Activated CD8-positive, alpha-beta memory T cell treated with anti-CD3 and anti-CD28 coated beads, Interleukin-2, amount 50 U/mL, for 1 hour (primary cell): ENCODE data around the gene CLIC3.

ENCODE experiments used
- DNase-seq: peaks from one replicate; pipeline ENCODE4 v3.0.0-alpha.2; 2020; ENCODE audit errors: extremely low read depth

CLIC3 gene

DNA sequence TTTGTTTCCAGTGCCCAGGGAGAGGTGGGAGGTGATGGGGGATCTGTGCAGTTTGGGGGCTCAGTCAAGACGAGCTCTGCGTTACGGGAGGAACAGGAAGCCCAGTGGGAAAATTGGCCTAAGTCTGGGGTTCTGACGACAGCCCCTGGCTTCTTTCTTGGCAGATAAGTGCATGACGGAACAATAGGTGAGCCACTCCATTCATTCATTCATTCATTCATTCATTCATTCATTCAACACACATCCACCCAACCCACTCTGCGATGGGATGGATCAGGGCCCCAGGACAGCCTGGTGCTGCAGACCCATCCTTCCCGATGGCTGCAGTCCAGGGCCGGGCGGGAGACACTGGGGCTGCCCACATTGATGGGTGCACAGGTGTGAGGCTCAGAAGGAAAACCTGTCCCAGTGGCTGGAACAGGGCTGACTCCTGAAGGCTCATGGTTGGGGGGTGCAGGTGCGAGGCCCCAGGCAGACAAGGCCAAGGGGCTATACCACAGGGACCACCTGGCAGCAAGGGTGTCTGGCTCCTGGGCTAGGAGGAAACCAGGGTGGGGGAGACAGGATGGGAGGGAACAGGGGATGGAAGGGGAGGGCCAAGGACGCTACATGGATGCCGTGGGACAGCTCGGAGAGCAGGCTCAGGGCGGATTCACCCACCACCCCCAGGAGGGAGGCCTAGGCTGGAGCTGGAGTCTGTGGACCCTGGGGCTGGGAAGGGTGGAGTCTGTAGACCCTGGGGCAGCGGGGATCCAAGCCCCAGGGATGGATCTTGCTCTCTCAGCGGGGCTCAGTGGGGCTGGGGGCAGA, 15.5 kb downstream of the CLIC3 start:
- no peak for DNase-seq

DNA sequence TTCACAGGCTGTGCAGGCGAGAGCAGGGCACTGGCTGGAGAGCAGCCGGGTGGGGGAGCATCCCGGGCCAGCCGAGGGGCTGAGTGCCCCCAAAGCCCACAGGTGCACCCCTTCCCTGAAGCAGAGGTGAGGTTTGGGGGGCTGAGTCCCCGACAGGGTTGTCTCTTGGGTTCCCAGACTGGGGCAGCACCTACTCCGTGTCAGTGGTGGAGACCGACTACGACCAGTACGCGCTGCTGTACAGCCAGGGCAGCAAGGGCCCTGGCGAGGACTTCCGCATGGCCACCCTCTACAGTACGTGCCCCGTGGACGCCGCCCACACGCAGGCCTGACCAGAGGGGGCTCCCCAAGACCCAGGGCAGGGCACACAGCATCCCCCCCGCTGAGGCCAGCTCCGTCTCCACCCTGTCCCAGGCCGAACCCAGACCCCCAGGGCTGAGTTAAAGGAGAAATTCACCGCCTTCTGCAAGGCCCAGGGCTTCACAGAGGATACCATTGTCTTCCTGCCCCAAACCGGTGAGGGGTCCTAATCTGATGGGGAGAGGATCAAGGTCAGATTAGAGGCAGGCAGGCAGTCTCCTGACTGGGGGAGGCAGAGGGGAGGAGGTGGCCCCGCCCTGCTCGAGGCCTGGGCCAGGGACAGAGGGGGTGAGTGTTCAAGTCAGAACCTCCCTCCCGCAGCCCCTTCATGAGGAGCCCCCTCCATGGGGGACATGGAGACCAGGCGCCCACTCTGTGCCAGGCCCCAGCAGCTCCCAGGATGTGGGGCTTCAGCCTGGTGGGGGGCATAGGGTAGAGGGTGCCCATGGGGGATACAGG, 16.4 kb downstream of the CLIC3 start:
- no peak for DNase-seq

DNA sequence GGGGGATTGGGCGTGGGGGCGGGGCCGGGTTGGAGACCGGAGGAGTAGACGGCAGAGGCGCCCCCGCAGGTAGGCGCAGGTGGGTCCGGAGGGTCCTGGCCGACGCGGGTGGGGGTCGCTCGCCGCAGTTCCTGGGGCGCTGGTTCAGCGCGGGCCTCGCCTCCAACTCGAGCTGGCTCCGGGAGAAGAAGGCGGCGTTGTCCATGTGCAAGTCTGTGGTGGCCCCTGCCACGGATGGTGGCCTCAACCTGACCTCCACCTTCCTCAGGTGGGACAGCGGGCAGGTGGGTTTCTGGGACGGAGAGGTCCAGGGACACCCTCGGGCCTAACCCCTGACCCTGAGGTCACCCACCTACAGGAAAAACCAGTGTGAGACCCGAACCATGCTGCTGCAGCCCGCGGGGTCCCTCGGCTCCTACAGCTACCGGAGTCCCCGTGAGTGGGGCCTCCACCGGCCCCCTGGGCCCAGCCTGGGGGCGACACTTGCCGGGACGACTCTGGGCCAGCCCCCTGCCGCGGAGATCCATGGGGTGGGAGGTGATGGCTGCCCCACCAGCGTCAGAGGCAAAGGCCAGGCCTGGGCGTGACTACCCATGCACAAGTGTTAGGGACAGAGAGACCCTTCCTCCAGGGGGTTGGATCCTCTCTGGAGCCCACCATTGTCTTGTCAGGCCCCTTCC, 17.4 kb downstream of the CLIC3 start:
- DNase-seq = no peak

- DNase-seq = peak; percentile 40
Observed at GRCh38 chr9:136978073-136978864, 18.1 kb downstream of the CLIC3 start.

DNA sequence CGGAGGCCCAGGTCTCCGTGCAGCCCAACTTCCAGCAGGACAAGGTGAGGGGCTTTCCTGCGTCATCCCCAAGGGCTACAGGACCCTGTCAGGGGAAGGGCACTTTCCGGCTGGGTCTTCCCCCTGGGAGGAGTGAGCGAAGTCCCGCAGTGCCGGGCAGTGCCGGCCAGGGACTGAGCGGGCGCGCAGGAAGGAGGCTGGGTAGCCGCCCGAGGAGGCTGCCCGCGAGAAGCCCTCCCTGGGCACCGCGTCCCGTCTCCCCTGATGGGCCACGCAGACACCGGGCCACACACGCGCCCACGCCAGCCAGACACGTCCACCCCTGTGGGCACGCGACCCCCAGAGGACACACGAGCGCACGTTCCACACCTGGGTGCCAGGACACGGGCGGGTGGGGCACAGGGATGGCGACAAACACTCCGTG, 18.7 kb downstream of the CLIC3 start:
- no peak for DNase-seq

DNA sequence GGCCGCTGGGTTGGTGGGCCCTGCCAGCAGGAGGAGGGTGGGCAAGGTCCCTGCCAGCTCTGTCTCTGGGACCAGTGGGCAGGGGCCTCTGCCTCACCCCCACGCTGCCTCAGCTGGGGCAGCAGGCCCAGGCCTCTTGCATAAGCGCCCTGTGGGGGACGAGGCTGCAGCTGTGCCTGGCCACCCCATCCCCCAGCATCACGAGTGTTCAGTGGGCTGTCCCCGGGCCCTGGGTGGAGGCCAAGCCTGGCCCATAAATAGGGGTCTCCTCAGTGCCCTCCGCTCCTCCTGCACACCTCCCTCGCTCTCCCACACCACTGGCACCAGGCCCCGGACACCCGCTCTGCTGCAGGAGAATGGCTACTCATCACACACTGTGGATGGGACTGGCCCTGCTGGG, 19.1 kb downstream of the CLIC3 start, which contains the start of gene PTGDS:
PTGDS (plus strand) TSS at position 282 of the 400 bp plus-strand sequence; CDS start at position 357, 75 bp downstream.
- no peak for DNase-seq

DNA sequence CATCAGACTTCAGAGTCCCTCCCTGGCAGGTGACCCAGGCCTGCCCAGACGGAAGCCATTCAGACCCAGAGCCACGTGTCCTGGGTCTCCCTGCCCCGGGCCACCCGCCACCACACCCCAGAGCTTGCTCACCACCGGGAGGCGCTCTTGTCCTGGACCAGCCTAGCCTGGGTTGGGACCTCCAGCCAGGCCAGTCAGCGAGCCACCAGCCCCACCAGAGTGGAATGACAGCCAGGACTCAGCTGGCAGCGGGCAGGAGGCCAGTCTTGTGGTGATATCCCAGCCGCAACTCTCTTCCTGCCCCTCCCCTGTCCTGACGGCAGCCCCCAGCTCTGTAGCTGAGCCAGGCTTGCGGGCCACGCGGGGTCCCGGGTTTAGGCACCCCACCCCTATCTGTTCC, 20.7 kb downstream of the CLIC3 start:
- no peak for DNase-seq

GRCh38 chr9:136974817-136975535, 21.4 kb downstream of the CLIC3 start:
- DNase-seq = no peak

DNA sequence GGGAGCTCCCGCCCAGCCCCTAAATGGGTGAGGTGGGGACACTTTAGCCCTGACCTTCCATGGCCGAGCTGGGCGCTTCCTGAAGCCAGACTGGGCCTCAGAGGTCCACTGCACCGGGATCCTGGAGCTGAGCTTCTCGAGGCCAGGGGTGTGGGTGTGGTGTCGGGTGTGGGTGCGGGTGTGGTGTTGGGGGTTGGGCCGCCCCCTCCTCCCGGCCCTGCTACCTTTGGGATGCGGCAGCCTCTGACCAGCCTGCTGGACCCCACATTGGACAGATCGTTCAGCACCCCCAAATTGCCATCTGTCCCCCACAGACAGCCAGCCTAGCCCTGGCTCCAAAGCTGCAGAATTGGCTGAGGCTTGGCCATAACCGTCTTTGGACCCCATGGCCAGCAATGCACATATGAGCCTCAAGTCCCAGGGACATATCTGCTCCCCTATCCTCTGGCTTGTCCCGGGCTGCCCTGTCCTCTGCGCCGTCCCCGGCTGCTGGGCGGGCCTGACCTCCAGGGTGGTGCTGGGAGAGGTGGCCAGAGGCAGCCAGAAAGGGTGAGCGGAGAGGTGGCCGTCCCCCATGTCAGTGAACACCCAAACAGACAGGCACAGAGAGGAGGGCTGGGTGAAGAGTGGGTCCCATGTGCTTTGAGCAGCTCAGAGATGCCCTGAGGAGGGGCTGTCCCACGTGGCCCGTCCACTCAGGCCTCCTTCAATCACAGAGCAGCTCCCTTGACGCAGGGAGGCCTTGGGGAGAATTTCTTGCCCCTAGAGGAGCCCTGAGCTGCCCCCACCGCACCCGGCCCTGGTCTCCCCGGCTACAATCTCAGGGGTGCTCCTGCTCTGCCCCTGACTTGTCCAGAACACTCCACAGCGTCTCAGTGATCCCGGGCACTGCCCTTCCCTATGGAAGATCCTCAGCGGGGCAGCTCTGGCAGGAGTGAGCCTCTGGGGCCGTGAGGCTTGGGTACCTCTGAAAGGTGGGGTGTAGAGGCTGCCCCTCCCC, 22.4 kb downstream of the CLIC3 start:
- no peak for DNase-seq

GRCh38 chr9:136972743-136973142, 23.6 kb downstream of the CLIC3 start:
- no peak for DNase-seq

GRCh38 chr9:136972335-136972734, 24.0 kb downstream of the CLIC3 start:
- no peak for DNase-seq

DNA sequence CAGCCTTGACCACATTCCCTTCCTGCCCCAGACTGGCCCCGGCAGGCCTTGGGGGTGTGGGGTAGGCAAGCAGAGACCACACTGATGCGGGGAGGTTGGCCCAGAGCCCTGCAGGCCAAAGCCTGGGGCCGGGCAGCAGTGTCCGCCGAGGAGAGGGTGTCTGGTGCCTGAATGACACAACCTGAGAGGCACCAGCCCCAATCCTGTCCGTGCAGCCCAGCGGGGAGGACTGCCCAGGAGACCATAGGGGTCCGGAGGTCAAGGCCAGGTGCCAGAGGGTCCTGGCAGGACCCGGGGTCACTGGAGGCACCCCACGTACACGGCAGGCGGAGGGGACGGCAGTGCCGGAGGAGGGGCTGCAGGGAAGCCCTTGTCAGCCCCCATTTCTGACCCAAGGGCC, 24.6 kb downstream of the CLIC3 start:
- DNase-seq = no peak

DNA sequence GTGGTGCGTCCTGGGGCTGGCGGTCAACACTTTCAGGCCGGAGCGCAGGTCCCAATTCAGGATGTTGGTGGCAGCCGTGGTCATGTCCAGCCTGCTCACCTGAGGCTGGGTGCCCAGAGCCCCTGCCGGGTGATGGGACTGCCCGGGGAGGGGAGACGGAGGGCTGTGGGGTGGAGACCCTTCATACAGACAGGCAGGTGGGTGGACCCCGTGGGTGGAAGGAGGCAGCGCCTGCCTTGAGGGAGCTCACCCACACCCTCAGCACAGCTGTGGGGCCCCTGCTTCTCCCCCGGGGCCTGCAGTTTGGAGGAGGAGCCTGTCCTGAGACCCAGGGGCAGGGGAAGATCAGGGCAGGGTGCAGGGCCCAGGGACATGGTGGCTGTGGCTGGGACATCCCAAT, 26.0 kb downstream of the CLIC3 start:
- DNase-seq = no peak

DNA sequence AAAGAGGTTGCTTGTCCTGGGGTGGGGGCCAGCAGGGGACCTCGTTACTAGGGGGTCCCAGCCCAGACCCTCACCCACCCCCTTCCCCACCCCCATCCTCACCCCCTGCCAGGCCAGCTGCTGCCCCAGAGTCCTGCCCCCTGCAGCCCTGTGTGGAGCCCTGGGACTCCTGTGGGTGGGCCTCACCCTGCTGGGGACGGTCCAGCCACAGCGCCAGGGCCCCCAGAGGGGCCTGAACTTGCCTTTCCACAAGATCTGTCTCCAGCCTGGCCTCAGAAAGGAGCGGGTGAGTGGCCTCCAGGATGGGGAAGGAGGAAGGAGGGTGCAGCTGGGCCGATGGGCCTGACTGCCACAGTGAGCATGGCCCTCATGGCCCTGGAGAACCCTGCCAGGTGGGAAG, 26.6 kb downstream of the CLIC3 start:
- DNase-seq = no peak

DNA sequence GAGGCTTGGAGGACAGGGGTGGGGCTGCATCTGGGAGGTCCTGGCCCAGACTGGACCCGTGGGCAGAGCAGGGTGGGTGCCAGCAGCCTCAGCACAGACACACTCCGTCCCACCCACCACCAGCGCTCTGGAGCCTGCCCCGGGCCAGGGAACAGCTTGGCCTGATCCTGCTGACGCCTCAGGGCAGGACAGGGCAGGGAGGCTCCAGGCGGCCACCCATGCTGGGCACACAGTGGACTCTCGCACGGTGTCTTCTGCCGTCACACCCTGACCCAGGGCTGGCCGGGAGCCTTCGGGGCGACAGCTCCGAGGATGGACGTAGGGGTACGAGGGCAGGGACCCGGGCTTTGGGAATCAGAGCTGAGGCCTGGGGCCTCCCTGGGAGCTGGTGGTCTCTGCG, 27.2 kb downstream of the CLIC3 start:
- no peak for DNase-seq

- no peak for DNase-seq
Observed at GRCh38 chr9:136968333-136969127, 27.8 kb downstream of the CLIC3 start.

- peak; percentile 22 for DNase-seq
Observed at GRCh38 chr9:136965771-136966484, 30.4 kb downstream of the CLIC3 start.

DNA sequence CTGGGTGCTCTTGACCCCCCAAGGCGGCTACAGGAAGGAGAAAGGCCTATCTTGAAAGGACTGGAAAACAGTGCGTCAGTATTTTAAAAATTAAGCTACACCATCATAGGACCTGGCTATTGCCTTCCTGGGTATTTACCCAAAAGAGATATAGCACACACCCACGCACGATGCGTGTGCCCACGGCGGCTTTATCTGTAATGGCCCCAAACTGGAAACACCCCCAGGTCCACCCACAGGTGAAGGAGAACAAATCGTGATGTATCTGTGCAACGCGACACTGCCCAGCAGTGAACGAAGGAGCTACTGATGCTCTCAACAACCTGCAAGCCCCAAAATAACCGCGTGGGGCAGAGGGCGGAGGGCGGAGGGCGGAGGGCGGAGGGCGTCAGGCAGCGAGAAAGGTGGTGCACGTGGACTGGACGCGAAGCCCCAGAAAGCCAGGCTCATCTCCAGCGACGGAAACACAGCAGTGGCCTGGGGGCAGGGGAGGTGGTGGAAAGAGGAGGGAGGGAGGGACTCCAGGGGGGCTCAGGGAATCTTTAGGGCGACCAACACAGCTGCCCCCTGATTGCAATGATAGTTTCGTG, 31.4 kb downstream of the CLIC3 start:
- no peak for DNase-seq
